ENCODE data around the gene FAAP20. TPM values are rescaled to one million over a fixed set of nuclear protein-coding genes. Genes with fewer than 3 reads are reported as not detected.

The FAAP20 gene
- total RNA-seq, 1 experiment from 2014 or later, result 114 TPM

DNA sequence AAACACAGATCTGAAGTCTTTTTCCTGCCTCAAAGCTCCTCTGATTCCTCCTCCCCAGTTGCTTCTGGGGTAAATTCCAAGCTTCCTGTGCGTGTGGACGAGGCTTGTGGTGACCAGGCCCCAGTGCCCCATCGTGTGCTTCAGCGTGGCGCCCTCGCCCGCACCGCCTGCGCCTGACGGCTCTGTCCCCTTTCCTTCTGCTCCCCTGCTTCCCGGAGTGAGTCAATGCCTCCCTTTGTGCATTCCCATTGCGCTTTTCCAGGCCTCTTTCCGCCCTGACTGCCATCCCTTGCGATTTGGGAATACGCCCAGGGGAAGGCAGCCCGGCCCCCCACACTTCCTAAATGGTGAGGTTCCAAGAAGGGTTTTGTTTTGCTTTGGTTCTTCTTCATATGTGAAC, 36.3 kb downstream of the FAAP20 start:
- CTCF ChIA-PET, result interaction anchor here (0.9 kb wide), 1 partner anchor 18 kb away, joined by 3 read pairs; no protein-coding TSS in a partner anchor
- H2AFZ ChIP-seq (ENCODE audit: low read length), result no peak overlapping the region
- H3K4me3 ChIP-seq (ENCODE audit: low read length), result no peak overlapping the region
- intact Hi-C loops (cut with micrococcal nuclease), result no loop called here
- no peaks in the 10 kb centered on the region for H3F3A ChIP-seq (ENCODE audit: low read length, unreplicated experiment)
- DNase-seq (no peak), ATAC-seq (no peak)
- no peaks in the 10 kb centered on the region for H3K4me1 ChIP-seq (ENCODE audit: insufficient read depth, low read length)
- H3K27me3 ChIP-seq (ENCODE audit: low read length), result no peaks in the 10 kb centered on the region
- H3K9ac ChIP-seq (ENCODE audit: low read length), result no peak overlapping the region
- H3K9me3 ChIP-seq (ENCODE audit: low read length), result no peaks in the 10 kb centered on the region
- TF ChIP-seq, protein P1, sequence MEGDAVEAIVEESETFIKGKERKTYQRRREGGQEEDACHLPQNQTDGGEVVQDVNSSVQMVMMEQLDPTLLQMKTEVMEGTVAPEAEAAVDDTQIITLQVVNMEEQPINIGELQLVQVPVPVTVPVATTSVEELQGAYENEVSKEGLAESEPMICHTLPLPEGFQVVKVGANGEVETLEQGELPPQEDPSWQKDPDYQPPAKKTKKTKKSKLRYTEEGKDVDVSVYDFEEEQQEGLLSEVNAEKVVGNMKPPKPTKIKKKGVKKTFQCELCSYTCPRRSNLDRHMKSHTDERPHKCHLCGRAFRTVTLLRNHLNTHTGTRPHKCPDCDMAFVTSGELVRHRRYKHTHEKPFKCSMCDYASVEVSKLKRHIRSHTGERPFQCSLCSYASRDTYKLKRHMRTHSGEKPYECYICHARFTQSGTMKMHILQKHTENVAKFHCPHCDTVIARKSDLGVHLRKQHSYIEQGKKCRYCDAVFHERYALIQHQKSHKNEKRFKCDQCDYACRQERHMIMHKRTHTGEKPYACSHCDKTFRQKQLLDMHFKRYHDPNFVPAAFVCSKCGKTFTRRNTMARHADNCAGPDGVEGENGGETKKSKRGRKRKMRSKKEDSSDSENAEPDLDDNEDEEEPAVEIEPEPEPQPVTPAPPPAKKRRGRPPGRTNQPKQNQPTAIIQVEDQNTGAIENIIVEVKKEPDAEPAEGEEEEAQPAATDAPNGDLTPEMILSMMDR (conservative IDR thresholded peaks at IDR 0.05; ENCODE audit: low read depth, low read length), result no peak
- TF ChIP-seq EZH2 (IDR thresholded peaks at IDR 0.05; ENCODE audit: low read length, unreplicated experiment), result no peak
- TF ChIP-seq EZH2phosphoT487 (IDR thresholded peaks at IDR 0.05; ENCODE audit: borderline replicate concordance, low read length), result no peak
- no peak overlapping the region for H3K4me2 ChIP-seq (ENCODE audit: low read length)
- H4K20me1 ChIP-seq (ENCODE audit: low read length), result no peaks in the 10 kb centered on the region
- H3K9me2 ChIP-seq (replicated peaks; ENCODE audit: low read length), result no peaks in the 10 kb centered on the region
- POLR2A ChIA-PET (ENCODE audit: unreplicated experiment), result no interaction called here
- H3K36me3 ChIP-seq (ENCODE audit: low read depth, low read length), result peaks cover 17% of the 10 kb centered on the region
- BruUV-seq (replicated peaks), result no TSS peak
- H3K79me2 ChIP-seq (ENCODE audit: low read length), result no peaks in the 10 kb centered on the region
- no peak overlapping the region for H3K27ac ChIP-seq (ENCODE audit: low read length)

DNA sequence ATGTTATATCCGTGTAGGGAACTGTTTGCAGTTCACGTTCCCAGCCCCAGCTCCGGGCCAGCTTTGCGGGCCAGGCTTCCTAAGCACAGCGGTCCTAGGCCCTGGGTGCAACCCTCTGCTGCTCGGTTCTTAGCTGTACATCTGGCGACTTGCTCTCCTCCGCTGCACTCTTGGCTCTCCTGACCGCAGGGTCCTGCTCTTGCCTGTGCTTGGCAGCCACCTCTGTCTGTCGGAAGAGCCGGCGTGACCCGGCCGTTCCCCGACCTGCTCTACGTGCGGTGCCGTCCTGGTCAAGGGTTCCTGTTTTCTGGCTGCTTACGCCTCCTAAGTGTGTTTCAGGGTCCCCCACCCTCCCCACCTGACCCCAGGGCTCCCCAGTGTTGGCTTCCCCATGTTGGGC, 36.7 kb downstream of the FAAP20 start:
- H3K9me2 ChIP-seq (replicated peaks; ENCODE audit: low read length), result no peaks in the 10 kb centered on the region
- H3K4me3 ChIP-seq (ENCODE audit: low read length), result no peak overlapping the region
- no peak overlapping the region for H3K4me2 ChIP-seq (ENCODE audit: low read length)
- no peaks in the 10 kb centered on the region for H4K20me1 ChIP-seq (ENCODE audit: low read length)
- ATAC-seq, result no peak
- H3K79me2 ChIP-seq (ENCODE audit: low read length), result no peaks in the 10 kb centered on the region
- no peak overlapping the region for H3K27ac ChIP-seq (ENCODE audit: low read length)
- no peaks in the 10 kb centered on the region for H3F3A ChIP-seq (ENCODE audit: low read length, unreplicated experiment)
- no peaks in the 10 kb centered on the region for H3K4me1 ChIP-seq (ENCODE audit: insufficient read depth, low read length)
- ChIA-PET CTCF (interaction anchor here (0.9 kb wide), 1 partner anchor 18 kb away, joined by 3 read pairs; no protein-coding TSS in a partner anchor), POLR2A (ENCODE audit: unreplicated experiment) (no interaction called here)
- H3K9ac ChIP-seq (ENCODE audit: low read length), result no peak overlapping the region
- intact Hi-C loops (cut with micrococcal nuclease), result no loop called here
- DNase-seq, result no peak
- peaks cover 14% of the 10 kb centered on the region for H3K36me3 ChIP-seq (ENCODE audit: low read depth, low read length)
- BruUV-seq (replicated peaks), result no TSS peak
- H3K9me3 ChIP-seq (ENCODE audit: low read length), result no peaks in the 10 kb centered on the region
- no peak overlapping the region for H2AFZ ChIP-seq (ENCODE audit: low read length)
- TF ChIP-seq EZH2phosphoT487 (IDR thresholded peaks at IDR 0.05; ENCODE audit: borderline replicate concordance, low read length), result no peak
- TF ChIP-seq EZH2 (IDR thresholded peaks at IDR 0.05; ENCODE audit: low read length, unreplicated experiment), result no peak
- TF ChIP-seq, protein P1 (conservative IDR thresholded peaks at IDR 0.05; ENCODE audit: low read depth, low read length), result no peak
- H3K27me3 ChIP-seq (ENCODE audit: low read length), result no peaks in the 10 kb centered on the region

DNA sequence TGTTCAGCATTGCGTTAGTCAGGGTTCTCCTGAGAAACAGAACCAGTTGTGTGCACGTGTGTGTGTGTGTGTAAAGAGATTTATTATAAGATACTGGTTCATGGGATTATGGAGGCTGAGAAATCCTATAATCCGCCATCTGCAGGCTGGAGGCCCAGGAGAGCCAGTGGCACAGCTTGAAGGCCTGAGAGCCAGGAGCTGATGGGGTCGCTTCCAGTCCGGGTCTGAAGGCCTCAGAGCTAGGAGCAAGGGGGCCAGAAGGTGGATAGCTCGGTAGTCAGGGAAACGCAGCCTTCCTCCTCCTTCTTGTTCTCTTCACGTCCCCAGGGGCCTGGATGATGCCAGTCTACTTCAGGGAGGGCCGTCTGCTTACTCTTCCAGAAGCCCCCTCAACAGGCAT, 37.7 kb downstream of the FAAP20 start:
- Histone ChIP-seq H3K4me1 (ENCODE audit: insufficient read depth, low read length) (no peaks in the 10 kb centered on the region), H3K9ac (ENCODE audit: low read length) (no peak overlapping the region), H3K36me3 (ENCODE audit: low read depth, low read length) (peaks cover 14% of the 10 kb centered on the region), H3K27me3 (ENCODE audit: low read length) (no peaks in the 10 kb centered on the region), H3K4me3 (ENCODE audit: low read length) (no peak overlapping the region), H2AFZ (ENCODE audit: low read length) (no peak overlapping the region), H3K9me3 (ENCODE audit: low read length) (no peaks in the 10 kb centered on the region), H3K27ac (ENCODE audit: low read length) (no peak overlapping the region), H4K20me1 (ENCODE audit: low read length) (no peaks in the 10 kb centered on the region), H3K9me2 (replicated peaks; ENCODE audit: low read length) (no peaks in the 10 kb centered on the region), H3K79me2 (ENCODE audit: low read length) (no peaks in the 10 kb centered on the region), H3F3A (ENCODE audit: low read length, unreplicated experiment) (no peaks in the 10 kb centered on the region), H3K4me2 (ENCODE audit: low read length) (no peak overlapping the region)
- CTCF ChIA-PET, result no interaction called here
- TF ChIP-seq EZH2phosphoT487 (IDR thresholded peaks at IDR 0.05; ENCODE audit: borderline replicate concordance, low read length) (no peak), EZH2 (IDR thresholded peaks at IDR 0.05; ENCODE audit: low read length, unreplicated experiment) (no peak)
- TF ChIP-seq, protein P1 (conservative IDR thresholded peaks at IDR 0.05; ENCODE audit: low read depth, low read length), result no peak
- POLR2A ChIA-PET (ENCODE audit: unreplicated experiment), result no interaction called here
- BruUV-seq (replicated peaks), result no TSS peak
- ATAC-seq, result no peak
- intact Hi-C loops (cut with micrococcal nuclease), result no loop called here
- DNase-seq, result no peak

All from PC-3 (cell line).